Occipital lobe (tissue), 2 donors: ENCODE data around the gene LMX1B. TPM values are rescaled to one million over a fixed set of nuclear protein-coding genes. Genes with fewer than 3 reads are reported as not detected.
"Not testable (repeated sequence)": the region's sequence is repeated elsewhere in the genome, so short reads cannot be mapped to it uniquely, and the experiment has no call there.

ENCODE experiments used
- DNase-seq: peaks from one replicate; lab custom pipeline; 2025; lab: John Stamatoyannopoulos, UW
- total RNA-seq: library from RNA; depleted of rRNA; stranded (reverse); fragments of >200 nt; gene quantifications from one replicate; pipeline ENCODE4 v1.2.3, GENCODE V29; 2014

The LMX1B gene
- not detected for total RNA-seq

GRCh38 chr9:126613651-126614050 is at the start of gene LMX1B:
Gene LMX1B (plus strand): TSS chr9:126613928. CDS start chr9:126614450, 522 bp downstream.
- no peak for DNase-seq

- no peak for DNase-seq
Measured at GRCh38 chr9:126564128-126564527, 49.6 kb upstream of the LMX1B start.

GRCh38 chr9:126564716-126565115 is 49.0 kb upstream of the LMX1B start:
- no peak for DNase-seq

- DNase-seq: no peak
Measured at GRCh38 chr9:126565336-126566128, 48.2 kb upstream of the LMX1B start.

GRCh38 chr9:126569036-126569435 is 44.7 kb upstream of the LMX1B start:
- DNase-seq: no peak

GRCh38 chr9:126578029-126578428 is 35.7 kb upstream of the LMX1B start:
- no peak for DNase-seq

- DNase-seq: not testable (repeated sequence)
Measured at GRCh38 chr9:126580319-126580718, 33.4 kb upstream of the LMX1B start.

- DNase-seq: no peak
Measured at GRCh38 chr9:126581893-126582292, 31.8 kb upstream of the LMX1B start.

- DNase-seq: no peak
Measured at GRCh38 chr9:126582427-126582826, 31.3 kb upstream of the LMX1B start.

- no peak for DNase-seq
Measured at GRCh38 chr9:126583144-126583760, 30.5 kb upstream of the LMX1B start.

GRCh38 chr9:126584611-126585010 is 29.1 kb upstream of the LMX1B start:
- DNase-seq: no peak

- no peak for DNase-seq
Measured at GRCh38 chr9:126586236-126586635, 27.5 kb upstream of the LMX1B start.

GRCh38 chr9:126587187-126588185 is 26.2 kb upstream of the LMX1B start:
- peak; percentile 34 for DNase-seq

GRCh38 chr9:126588491-126589168 is 25.1 kb upstream of the LMX1B start:
- DNase-seq: no peak

- DNase-seq: no peak
Measured at GRCh38 chr9:126589349-126589748, 24.4 kb upstream of the LMX1B start.

GRCh38 chr9:126591083-126591482 is 22.6 kb upstream of the LMX1B start:
- DNase-seq: no peak

GRCh38 chr9:126591922-126592321 is 21.8 kb upstream of the LMX1B start:
- DNase-seq: no peak

GRCh38 chr9:126592461-126592860 is 21.3 kb upstream of the LMX1B start:
- no peak for DNase-seq

GRCh38 chr9:126595982-126596381 is 17.7 kb upstream of the LMX1B start:
- no peak for DNase-seq

GRCh38 chr9:126599047-126599650 is 14.6 kb upstream of the LMX1B start:
- no peak for DNase-seq
